ENCODE results near the gene LIN37.
"Not testable (repeated sequence)": the region's sequence is repeated elsewhere in the genome, so short reads cannot be mapped to it uniquely, and the experiment has no call there.

The LIN37 gene

DNA sequence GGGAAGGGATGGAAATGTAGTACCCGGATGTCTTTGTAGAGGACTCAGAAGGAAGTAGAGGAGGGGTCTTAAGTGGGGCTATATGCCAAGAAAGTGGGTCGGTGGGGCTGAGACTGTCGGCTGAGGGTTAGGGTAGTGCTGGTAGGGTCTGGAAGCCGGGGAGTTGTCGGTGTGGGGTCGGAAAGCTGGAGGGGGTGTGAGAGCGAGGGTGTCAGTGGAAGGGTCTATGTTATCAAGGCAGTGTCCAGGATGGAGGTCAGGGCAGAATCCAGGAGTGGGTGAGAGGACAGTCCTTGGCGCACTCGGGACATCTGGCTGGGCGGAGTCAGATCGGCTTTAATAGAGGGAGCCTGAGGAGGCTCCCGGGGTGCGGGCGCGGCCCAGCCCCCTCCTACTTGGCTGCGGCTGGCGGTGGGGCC, 6.8 kb downstream of the LIN37 start:
- DNase-seq = no peak

DNA sequence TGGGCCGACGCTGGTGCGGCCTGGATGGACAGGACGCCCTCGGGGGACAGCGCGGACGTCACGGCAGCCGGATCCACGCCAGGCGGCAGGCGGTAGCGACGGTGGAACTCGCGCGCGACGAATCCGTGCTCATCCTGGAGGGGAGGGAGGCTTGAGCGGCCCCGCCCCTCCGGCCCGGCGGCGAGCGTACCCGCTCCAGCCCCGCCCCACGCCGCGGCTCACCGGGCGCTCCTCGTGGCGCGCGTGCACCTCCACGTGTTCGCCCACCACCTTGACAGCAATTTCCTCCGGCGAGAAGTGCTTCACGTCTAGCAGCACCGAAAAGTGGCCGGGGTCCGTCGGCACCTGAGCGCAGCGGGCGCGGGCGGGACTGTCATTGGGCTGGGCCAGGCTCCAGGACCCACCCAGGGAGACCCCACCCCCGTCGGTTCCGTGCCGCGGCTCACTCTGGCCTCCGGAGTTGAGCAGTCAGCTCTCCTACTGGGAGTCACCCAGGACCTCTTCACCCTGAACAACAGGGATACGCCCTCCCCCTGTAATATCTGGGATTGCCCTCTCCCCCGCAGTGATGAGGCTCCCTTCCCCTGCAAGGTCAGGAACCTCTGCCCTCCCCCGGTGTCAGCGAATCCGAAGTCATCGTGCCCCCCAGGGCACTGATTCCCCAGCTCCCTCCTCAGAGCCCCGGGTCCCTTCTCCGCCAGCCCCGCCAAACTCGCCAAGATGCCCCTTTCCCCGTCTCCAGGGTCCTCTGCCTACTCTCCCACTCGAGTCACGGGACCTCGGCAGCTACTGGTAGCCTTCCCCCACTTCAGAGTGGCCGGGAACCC, 7.4 kb downstream of the LIN37 start:
- peak; percentile 63 for DNase-seq

DNA sequence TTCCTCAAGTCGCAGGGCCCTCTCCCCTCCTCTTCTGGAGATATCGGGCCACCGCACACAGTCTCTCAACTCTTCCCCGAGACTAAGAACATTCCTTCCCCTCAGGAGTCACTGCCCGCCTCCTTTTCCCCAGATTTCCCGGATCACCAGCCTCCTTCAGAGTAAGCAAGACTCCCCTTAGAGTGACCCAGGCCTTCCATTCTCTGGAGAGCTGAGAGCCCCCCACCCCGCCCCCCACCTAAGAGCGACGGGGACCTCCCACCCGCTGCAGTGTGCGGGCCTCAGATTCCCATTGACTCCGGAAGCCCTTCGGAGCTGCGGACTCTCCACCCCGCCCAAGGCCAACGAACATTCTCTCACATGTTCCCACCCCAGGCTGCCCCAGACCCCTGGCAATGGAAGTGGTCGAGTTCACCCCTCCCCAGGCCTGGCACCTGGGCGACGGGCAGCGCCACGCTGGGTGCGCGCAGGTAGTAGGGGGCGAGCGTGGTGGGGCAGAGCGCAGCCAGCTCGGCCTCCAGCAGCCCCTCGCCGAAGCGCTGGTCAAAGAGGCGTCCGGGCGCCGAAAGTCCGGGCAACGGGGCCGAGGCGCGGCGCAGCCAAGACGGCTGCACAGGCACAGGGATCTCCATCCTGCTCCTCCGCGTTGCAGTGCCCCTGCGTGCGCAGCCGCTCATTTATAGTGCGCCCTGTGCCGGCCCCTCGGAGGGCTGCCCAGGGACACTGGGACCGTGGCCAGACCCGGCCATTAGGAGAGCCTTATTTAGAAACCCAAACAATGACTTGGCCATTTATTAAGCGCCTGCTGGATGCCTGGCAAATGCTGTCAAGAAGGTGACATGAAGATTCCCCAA, 8.2 kb downstream of the LIN37 start, which contains the start of gene HSPB6:
HSPB6 (minus strand) TSS at position 653 of the 854 bp plus-strand sequence; CDS start at position 632, 21 bp downstream.
- no peak for DNase-seq

DNA sequence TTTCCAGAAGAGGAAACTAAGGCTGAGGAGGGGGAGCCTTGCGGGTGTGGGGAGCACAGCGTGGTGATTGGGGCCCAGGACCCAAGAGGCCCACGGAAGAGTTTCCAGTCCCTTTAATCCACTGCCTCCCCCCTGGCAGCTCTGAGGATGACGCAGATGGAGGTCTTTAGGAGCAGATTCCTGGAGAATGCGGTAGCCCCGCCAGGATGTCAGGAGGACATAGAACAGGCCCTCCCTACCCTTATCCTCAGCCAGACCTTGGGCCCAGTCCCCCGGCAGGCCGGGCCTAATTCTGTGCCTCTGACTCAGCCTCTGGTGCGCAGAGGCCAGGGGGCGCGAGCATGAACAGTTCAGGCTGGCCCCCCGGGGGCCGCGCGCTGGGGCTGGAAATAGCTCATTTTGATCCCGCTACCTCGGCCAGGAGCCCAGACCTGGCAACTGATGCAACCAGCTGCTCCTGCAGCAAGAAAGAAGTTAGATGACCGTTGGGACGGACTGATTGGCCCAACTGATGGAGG, 8.9 kb downstream of the LIN37 start:
- DNase-seq = no peak

DNA sequence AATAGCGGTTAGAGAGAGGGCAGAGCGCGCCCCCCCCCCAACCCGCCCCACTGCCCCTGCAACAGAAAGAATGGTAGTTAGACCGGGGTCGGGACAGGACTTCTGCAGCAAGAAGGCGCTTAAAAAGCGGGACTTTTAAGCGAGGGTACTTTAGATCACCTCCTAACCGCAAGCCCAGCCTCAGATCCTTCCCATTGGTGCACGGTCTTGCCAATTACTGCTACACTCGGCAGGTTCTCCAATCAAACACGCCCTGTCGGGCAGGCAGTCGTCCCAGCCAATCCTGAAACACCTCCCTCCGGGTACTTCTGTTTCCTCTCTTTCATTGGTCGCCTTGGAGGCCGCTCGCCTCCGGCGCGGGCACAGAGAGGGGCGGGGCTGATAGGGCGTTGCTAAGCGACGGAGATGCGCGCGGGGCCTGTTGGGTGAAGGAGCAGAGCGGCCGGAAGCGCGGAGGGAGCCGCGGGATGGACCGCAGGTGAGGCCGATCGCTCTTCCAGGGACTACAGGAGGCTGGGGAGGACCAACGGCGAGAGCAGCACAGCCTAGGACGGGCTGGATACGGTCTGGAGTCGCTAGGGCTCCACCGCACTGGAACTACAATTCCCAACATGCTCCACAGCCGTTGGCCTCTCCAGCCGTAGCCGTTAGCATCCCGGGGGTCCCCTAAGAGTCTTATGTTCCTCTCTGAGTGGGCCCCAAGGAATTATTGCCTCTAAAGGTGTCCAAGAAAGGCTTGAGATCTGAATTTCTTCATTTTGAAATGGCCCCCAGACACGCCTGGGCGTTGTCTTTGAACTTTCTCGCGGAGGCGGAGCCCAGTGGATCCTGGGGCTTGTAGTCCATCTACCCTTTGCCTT, 9.6 kb downstream of the LIN37 start, which contains the start of gene PROSER3:
PROSER3 (plus strand) TSS at position 428 of the 860 bp plus-strand sequence; CDS start at position 468, 40 bp downstream.
- peak; percentile 97 for DNase-seq

DNA sequence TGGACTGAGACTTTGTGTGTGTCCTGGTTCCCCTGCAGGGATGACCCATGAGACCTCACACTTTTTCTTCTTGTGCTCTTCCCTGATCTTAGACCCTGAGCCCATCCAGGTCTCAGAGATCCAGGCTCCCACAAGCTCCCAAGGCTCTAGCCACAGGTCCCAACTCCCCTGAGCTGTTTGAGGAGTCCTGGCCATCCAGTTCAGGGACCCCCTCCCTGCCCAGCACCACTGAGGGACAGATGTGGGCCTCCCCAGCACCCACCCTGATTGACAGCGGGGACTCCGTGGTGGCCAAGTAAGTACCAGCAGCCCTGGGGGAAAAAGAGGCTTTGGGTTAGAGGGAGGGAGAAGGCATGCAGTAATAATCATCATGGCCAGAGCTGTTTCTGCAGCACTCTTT, 11.3 kb downstream of the LIN37 start:
- DNase-seq = no peak

DNA sequence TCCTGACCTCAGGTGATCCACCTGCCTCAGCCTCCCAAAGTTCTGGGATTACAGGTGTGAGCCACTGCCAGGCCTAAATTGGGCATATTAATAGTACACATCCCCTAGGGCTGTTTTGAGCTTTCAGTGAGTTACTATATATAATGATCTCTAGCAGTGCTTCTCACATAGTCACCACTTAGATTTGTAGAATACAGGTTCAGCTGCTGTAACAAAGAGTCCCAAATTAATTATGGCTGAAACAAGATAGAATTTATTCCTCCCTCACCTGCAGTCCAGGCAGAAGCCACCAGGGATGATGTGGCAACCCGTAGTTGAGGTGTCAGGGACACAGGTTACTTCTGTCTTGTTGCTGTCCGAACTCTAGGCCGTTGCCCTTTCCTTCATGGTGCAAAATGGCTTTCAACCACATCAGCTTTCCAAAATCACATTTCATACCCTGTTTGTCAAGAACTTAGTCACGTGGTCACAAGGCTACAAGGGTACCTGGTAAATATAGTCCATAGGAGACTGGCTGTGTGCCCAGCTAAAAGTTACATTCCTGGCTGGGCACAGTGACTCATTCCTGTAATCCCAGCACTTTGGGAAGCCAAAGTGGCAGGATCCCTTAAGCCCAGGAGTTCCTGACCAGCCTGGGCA, 12.5 kb downstream of the LIN37 start:
- DNase-seq = no peak

DNA sequence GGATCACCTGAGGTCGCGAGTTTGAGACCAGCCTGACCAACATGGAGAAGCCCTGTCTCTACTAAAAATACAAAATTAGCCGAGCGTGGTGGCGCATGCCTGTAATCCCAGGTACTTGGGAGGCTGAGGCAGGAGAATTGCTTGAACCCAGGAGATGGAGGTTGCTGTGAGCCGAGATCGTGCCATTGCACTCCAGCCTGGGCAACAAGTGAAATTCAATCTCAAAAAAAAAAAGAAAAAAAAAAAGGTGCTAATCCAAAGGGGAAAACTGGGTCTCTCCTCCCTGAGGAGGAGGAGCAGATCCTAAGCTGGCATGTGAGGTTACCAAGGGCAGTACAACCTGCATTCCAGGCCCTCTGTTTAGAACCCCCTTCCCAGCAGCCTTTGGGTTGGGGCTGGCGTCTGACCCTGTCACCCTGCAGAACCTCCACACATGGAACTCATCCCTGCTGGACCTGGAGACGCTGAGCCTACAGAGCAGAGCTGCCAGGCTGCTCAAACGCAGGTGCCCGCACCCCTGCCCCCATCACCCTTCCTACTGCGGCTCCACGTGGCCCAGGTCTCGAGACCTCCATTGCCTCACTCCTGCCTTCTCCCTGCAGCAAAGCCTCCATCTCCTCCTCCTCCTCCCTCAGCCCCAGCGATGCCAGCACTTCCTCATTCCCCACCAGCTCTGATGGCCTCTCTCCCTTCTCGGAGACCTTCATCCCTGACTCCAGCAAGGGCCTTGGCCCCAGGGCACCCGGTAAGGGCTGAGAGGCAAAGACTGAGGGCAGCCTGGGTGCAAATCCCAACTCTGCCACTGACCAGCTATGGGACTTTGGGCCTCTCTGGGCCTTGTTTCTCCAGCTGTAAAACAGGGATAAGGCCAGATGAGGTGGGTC, 16.3 kb downstream of the LIN37 start:
- DNase-seq = no peak

DNA sequence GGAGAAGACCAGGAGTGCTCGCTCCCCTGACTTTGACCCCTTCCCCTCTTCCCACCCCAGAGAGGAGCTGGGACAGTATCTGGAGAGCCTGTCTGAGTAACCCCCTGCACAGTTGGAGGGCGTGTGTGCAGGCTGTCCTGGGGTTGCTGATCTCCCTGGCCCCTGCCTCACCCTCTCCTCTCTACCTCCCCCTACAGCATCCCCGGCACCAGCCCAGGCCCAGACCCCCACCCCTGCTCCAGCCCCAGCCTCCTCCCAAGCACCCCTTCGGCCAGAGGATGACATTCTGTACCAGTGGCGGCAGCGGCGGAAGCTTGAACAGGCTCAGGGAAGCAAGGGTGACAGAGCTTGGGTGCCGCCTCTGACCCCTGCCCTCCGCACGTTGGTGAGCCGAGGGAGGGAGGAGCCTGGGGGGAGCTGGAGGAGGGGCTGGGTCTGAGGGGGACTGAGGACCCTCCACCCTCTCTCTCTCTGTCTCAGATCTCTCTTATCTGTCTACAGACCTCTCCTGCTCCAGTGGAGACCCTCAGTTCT, 18.3 kb downstream of the LIN37 start:
- no peak for DNase-seq

DNA sequence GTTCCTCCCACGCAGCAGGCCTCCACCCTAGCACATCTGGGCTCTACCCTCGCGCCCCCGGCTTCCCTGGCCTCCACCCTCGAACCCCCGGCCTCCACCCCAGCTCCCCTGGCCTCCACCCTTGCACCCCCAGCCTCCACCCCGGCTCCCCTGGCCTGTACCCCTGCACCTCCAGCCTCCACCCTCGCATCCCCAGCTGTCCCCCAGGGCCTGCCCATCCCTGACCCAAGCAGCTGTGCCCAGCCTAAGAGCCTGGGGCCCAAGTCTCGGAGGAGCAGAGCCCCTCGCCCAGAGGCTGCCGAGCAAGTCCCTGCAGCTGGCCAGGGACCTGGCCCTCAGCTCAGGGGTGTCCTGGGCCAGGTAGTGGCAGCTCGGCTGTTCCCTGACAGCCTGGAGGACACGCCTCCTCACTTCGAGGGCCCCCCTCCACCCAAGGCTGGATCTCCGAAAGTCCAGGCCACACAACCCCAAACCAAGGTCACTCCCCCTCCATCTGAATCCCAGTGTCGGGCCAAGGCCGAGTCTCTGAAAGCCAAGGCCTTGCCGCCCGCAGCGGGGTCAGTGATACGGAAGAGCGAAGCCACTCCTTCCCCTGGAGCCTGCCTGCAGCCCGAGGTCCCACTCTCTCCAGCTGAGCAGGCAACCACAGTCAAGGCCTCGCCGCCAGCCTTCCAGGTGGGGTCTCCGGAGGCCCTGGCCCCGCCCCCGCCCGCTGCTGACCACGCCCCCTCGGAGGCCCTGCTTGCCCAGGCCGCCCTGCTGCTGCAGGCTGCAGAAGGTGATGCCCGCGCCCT, 19.1 kb downstream of the LIN37 start:
- DNase-seq = no peak

DNA sequence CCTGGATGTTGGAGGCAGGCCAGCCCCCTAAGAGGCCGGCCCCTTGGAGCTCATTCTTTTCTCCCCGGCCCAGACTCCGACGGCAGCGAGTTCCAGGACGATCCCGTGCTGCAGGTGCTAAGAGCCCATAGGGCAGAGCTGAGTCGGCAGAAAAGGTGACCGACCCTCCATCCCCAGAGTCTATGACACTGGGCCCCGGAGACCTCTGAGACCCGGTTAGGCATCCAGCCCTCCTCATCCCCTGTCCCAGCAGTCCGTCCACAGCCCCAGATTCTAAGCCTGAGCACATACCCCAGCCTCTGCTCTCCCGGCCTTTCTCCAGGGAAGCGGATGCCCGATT, 19.7 kb downstream of the LIN37 start:
- DNase-seq = no peak

DNA sequence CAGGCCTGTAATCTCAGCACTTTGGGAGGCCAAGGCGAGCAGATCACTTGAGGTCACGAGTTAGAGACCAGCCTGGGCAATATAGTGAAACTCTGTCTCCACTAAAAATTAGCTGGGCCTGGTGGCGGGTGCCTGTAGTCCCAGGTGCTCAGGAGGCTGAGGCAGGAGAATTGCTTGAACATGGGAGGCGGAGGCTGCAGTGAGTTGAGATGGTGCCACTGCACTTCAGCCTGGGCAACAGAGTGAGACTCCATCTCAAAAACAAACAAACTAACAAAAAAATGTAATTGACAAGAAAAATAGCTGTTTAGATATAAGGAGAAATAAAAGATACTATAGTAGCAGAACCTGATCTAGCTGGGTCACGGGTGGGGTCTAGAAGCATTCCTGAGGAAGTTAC, 24.0 kb downstream of the LIN37 start:
- DNase-seq = not testable (repeated sequence)

DNA sequence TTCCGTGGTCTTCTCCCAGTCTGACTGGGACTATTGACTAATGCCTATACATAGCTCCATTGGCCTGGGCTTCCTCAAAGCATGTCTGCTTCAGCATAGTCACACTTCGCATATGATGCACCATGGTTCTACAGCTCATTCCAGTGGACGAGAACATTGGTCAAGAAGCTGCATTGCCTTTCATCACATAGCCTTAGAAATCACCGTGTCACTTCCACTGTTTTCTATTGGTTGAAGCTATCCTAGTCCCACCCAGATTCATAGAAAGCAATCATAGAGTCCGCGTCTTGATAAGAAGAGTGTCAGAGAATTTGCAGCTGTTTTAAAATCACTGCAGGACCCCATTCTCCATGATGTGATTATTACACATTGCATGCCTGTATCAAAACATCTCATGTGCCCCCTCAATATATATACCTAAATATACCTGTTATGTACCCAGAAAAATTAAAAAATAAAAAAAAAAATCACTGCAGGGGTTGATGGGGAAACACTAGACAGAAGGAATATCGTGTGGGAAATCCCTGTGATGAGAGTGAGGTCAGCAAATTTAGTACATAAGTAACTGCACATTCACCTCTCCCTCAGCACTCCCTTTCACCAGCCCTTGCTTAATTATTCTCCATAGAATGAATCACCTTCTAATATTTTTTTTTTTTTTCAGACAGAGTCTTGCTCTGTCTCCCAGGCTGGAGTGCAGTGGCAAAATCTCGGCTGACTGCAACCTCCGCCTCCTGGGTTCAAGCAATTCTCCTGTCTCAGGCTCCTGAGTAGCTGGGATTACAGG, 24.8 kb downstream of the LIN37 start:
- no peak for DNase-seq

DNA sequence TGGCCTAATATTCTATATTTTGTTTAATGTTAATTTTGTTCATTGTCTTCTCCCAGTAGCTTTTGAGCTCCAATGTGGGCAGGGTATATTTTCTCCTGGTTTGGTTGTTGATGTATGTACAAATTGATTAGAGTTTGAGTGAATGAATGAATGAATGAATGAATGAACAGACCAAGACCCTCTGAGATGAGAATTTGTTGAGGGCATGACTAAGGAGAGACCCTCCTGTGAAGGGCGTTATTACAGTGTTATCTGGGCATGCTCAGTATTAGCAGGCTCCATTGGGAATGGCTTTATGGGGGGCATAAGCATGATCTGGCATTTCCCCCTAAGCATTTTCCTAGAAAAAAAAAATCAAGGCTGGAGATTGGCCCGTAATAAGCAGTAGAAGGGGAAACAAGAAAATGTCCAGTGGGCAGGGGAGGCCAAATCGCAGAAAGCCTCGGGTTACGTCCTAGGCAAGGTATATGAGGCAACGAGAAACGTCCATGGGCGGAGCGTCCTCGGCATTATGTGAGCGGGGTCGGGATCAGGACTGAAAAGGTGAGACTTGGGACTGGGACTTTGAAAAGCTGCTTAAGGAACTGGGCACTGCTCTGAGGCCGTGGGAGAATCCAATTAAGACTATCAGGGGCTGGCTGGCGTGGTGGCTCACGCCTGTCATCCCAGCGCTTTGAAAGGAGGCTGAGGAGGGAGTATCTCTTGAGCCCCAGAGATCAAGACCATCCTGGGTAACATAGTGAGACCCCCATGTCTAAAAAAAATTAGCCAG, 26.1 kb downstream of the LIN37 start:
- no peak for DNase-seq

DNA sequence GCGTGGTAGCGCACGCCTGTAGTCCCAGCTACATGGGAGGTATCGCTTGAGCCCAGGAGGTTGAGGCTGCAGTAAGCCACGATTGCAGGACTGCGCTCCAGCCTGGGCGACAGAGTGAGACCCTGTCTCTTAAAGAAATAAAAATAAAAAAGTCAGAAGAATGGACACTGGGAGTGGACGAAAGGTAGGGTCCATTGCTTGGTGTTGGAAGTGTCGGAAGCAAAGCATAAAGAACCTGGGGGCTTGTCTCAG, 26.6 kb downstream of the LIN37 start:
- DNase-seq = no peak

DNA sequence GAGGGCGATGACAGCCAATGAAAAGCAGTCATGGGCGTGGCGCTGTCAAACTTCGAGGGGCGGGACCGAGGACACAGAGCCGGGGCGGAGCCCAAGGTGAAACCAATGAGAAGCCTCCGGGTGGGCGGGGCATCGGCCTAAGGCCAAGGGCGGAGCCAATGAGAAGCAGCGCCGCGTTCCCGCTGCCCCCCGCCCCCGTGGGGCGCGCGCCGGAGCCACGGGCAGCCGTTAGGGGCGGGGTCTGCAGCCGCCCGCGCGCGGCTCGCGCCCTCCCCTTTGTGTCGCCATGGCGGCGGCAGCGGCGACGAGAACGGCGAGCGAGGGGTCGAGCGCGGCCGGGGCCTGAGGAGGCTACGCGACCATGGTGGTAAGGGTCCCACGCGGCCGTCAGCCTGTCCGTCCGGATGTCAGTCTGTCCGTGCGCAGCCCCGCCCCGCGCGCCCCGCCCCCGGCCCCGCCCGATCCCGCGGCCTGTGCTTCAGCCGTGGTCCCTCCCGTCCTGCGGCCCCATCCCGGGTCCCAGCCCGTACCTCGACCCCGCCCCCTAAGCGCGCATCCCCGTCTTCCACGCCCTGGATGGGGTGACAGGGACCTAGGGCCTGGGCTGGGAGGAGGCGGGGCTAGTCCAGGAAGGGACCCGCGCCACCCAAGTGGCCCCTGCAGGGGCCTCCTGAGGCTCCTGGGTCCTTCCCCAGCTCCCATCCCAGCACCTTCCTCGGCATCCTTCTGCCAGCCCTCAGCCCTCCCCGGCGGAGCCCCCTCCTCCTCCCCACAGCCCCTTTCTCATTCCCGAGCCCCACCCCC, 27.1 kb downstream of the LIN37 start, which contains the start of gene ARHGAP33:
ARHGAP33 (plus strand) TSS at position 267 of the 804 bp plus-strand sequence; CDS start at position 362, 95 bp downstream.
- peak; percentile 99 for DNase-seq

DNA sequence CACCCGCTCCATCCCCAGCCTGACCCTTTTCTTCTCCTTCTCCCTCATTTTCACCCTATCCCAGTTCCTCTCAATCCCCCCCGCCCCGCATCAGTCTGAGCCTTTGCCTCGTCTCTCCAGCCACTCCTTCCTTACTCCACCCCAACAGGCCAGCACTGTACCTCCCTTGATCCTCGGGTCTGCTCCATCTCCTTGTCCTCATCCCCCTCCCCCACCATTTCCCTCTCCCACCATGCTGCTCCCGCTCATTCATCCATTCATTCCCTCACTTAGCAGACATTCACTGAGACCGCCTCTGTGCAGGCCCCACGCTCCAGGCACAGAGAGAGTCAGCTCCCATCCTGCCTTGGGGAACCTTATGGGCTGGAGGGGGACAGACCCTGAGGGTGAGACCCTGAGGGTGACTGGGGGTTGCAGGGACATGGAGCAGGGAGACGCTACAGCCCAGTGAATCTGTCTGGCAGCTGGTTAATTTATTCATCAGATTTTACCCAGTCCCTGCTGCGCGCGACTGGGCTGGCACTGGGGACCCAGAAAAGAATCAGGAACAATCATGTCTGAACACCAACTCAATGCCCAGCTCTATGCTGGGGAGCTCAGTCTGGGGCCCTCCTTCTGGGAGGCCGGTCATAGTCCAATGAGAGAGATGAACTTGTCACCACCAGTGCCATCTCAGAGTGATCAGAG, 27.9 kb downstream of the LIN37 start:
- DNase-seq = no peak
